H1 (cell line): ENCODE measurements around the gene CTAG2.

Source experiments
- BRCA1 ChIP-seq: IDR thresholded peaks from 2 replicates; pipeline ENCODE4 v1.6.1; 2012; ENCODE audit warnings: low read depth, low read length, improper control_type of control experiment
- EZH2 ChIP-seq: fragments of 200-600 bp; sonication (generic); IDR thresholded peaks from 2 replicates; pipeline ENCODE4 v1.7.1; 2012; ENCODE audit warnings: low read depth, mild to moderate bottlenecking, moderate library complexity, low read length, inconsistent platforms; ENCODE audit not compliant: severe bottlenecking
- POLR2A ChIP-seq, 2 experiments: IDR thresholded peaks; 1 replicate in 1 of 2; 2 replicates in 1 of 2; pipeline ENCODE4 v1.6.1; 2011; ENCODE audit warnings: low read depth in 2 of 2, low read length in 2 of 2, mild to moderate bottlenecking in 2 of 2; ENCODE audit errors: control extremely low read depth in 1 of 2
- TF ChIP-seq, protein P1 (sequence below), 3 experiments: IDR thresholded peaks; 1 replicate in 2 of 3; 2 replicates in 1 of 3; pipeline versions ENCODE4 v1.5.1 to v1.6.1; 2011; ENCODE audit warnings: low read length in 3 of 3, mild to moderate bottlenecking in 3 of 3, inconsistent platforms in 2 of 3, low read depth in 1 of 3, moderate library complexity in 1 of 3; ENCODE audit not compliant: insufficient read depth in 1 of 3; ENCODE audit errors: control extremely low read depth in 1 of 3

DNA sequence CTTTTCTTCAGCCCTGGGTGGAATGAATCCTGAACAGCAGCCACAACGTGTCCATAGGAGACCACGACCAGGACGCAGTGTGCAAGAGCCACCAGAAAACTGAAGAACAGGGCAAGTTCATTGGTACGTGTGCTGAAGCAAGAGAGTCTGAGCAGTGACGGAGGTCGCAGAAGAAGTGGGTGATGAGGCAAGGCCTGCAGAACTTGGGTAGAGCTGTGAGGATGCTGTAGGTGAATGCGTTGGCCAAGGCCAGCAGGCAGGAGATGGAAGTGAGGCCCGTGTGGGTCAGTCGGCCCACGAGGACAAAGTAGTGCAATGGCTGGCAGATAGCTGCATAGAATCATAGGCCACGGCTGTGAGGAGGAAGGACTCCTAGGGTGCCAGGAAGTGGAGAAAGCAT lies 5.6 kb upstream of the CTAG2 start:
- TF ChIP-seq EZH2 (no peak), BRCA1 (no peak), POLR2A (IDR thresholded peaks at IDR 0.05; ENCODE audit: control extremely low read depth in 1 of 2, low read depth in 2 of 2, low read length in 2 of 2) (no peak)
- TF ChIP-seq, protein P1, sequence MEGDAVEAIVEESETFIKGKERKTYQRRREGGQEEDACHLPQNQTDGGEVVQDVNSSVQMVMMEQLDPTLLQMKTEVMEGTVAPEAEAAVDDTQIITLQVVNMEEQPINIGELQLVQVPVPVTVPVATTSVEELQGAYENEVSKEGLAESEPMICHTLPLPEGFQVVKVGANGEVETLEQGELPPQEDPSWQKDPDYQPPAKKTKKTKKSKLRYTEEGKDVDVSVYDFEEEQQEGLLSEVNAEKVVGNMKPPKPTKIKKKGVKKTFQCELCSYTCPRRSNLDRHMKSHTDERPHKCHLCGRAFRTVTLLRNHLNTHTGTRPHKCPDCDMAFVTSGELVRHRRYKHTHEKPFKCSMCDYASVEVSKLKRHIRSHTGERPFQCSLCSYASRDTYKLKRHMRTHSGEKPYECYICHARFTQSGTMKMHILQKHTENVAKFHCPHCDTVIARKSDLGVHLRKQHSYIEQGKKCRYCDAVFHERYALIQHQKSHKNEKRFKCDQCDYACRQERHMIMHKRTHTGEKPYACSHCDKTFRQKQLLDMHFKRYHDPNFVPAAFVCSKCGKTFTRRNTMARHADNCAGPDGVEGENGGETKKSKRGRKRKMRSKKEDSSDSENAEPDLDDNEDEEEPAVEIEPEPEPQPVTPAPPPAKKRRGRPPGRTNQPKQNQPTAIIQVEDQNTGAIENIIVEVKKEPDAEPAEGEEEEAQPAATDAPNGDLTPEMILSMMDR (IDR thresholded peaks at IDR 0.05; ENCODE audit: control extremely low read depth in 1 of 3, insufficient read depth in 1 of 3, low read depth in 1 of 3, low read length in 3 of 3) = no peak
